Fibroblast of peridontal ligament (primary cell): ENCODE data around the gene SAMD14.

Source experiments
- DNase-seq: peaks from one replicate; pipeline ENCODE4 v3.0.0-alpha.2; 2010; ENCODE audit errors: extremely low read depth

Gene SAMD14

GRCh38 chr17:50097455-50097854 lies 32.5 kb downstream of the SAMD14 start:
- no peak for DNase-seq

GRCh38 chr17:50096758-50097157 lies 33.2 kb downstream of the SAMD14 start:
- DNase-seq, result no peak

GRCh38 chr17:50096092-50096491 lies 33.9 kb downstream of the SAMD14 start:
- no peak for DNase-seq

- peak; percentile 19 for DNase-seq
These were observed 34.3 kb downstream of the SAMD14 start for GRCh38 chr17:50095626-50096037.

GRCh38 chr17:50094753-50095619 lies 35.0 kb downstream of the SAMD14 start, which contains the start of gene PDK2:
Gene PDK2 (plus strand): TSS chr17:50095351. CDS start chr17:50095436, 85 bp downstream.
- DNase-seq, result peak; percentile 93

GRCh38 chr17:50094243-50094752 lies 35.7 kb downstream of the SAMD14 start:
- DNase-seq, result peak; percentile 88

GRCh38 chr17:50093807-50094206 lies 36.2 kb downstream of the SAMD14 start:
- DNase-seq, result no peak

- no peak for DNase-seq
These were observed 36.7 kb downstream of the SAMD14 start for GRCh38 chr17:50093246-50093645.

GRCh38 chr17:50091918-50092285 lies 38.1 kb downstream of the SAMD14 start:
- no peak for DNase-seq

GRCh38 chr17:50090971-50091917 lies 38.7 kb downstream of the SAMD14 start:
- DNase-seq, result no peak

- DNase-seq, result no peak
These were observed 39.9 kb downstream of the SAMD14 start for GRCh38 chr17:50090071-50090470.

GRCh38 chr17:50088952-50089825 lies 40.8 kb downstream of the SAMD14 start:
- DNase-seq, result no peak

GRCh38 chr17:50087912-50088405 lies 42.0 kb downstream of the SAMD14 start:
- no peak for DNase-seq

- peak; percentile 63 for DNase-seq
These were observed 42.6 kb downstream of the SAMD14 start for GRCh38 chr17:50087246-50087911.

- DNase-seq, result no peak
These were observed 48.2 kb downstream of the SAMD14 start for GRCh38 chr17:50081757-50082156.

- no peak for DNase-seq
These were observed 49.1 kb downstream of the SAMD14 start for GRCh38 chr17:50080827-50081226.

- no peak for DNase-seq
These were observed 49.9 kb downstream of the SAMD14 start for GRCh38 chr17:50080096-50080480.

GRCh38 chr17:50079334-50080095 lies 50.4 kb downstream of the SAMD14 start:
- DNase-seq, result peak; percentile 30

- DNase-seq, result no peak
These were observed 51.5 kb downstream of the SAMD14 start for GRCh38 chr17:50078430-50078829.
